ENCODE results near the gene DYSF.

- TF ChIP-seq CTCF (conservative IDR thresholded peaks at IDR 0.05; ENCODE audit: low read length) (no peak), EZH2phosphoT487 (IDR thresholded peaks at IDR 0.05; ENCODE audit: borderline replicate concordance) (no peak)
These were observed 165.9 kb downstream of the DYSF start for GRCh38 chr2:71619230-71619741.
